Prostate gland (tissue), 2 donors: Measurements from ENCODE around the gene GOLGA6L7.

ENCODE experiments used
- POLR2AphosphoS5 ChIP-seq: sonication (generic); formaldehyde crosslinking; IDR thresholded peaks from one replicate; pipeline ENCODE4 v1.6.1; 2017; ENCODE audit warnings: antibody characterized with exemption
- TF ChIP-seq, protein P1 (sequence below), 4 experiments: fragments of 200-600 bp in 2 of 4; fragments of 450-650 bp in 2 of 4; sonication (generic) in 2 of 4; IDR thresholded peaks; 1 replicate in 3 of 4; 2 replicates in 1 of 4; pipeline ENCODE4 v1.5.1; 2016 to 2019; ENCODE audit warnings: antibody characterized with exemption in 4 of 4, mild to moderate bottlenecking in 2 of 4, moderate library complexity in 2 of 4

DNA sequence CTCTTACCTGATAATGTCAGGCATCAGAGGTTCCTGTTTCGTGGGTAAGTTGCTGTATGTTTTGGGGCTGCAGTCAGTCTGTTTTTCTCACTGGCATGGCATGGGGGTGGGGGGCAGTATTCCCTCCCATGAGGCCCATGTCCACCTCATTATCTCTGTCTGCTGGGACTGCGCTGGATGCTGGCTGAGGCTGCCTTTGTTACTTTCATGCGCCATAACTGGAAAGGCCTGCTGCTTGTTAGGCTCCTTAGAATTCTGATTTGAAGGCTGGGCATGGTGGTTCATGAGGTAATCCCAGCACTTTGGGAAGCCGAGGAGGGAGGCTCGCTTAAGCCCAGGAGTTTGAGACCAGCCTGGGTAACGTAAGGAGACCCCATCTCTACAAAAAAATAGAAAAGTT lies 47.1 kb upstream of the GOLGA6L7 start:
- TF ChIP-seq, protein P1, sequence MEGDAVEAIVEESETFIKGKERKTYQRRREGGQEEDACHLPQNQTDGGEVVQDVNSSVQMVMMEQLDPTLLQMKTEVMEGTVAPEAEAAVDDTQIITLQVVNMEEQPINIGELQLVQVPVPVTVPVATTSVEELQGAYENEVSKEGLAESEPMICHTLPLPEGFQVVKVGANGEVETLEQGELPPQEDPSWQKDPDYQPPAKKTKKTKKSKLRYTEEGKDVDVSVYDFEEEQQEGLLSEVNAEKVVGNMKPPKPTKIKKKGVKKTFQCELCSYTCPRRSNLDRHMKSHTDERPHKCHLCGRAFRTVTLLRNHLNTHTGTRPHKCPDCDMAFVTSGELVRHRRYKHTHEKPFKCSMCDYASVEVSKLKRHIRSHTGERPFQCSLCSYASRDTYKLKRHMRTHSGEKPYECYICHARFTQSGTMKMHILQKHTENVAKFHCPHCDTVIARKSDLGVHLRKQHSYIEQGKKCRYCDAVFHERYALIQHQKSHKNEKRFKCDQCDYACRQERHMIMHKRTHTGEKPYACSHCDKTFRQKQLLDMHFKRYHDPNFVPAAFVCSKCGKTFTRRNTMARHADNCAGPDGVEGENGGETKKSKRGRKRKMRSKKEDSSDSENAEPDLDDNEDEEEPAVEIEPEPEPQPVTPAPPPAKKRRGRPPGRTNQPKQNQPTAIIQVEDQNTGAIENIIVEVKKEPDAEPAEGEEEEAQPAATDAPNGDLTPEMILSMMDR (IDR thresholded peaks at IDR 0.05) = no peak
- TF ChIP-seq POLR2AphosphoS5 = no peak
